ENCODE data around the gene QRFPR. TPM values are rescaled to one million over a fixed set of nuclear protein-coding genes. Genes with fewer than 3 reads are reported as not detected.

Gene QRFPR
- total RNA-seq, 1 donor from 2014 or later = not detected

- DNase-seq (no peak), ATAC-seq (ENCODE audit: low read depth) (no peak)
- H3K9me3 Mint-ChIP-seq = no peaks in the 10 kb centered on the region
- no peaks in the 10 kb centered on the region for H3K4me1 Mint-ChIP-seq
- H3K27me3 Mint-ChIP-seq = no peaks in the 10 kb centered on the region
- H3K4me3 Mint-ChIP-seq = no peak overlapping the region
- H3K36me3 Mint-ChIP-seq (ENCODE audit: low read depth) = no peaks in the 10 kb centered on the region
- no peak overlapping the region for H3K27ac Mint-ChIP-seq
- intact Hi-C loops (cut with micrococcal nuclease) = no loop called here
- CTCF ChIA-PET = no interaction called here
- POLR2A ChIA-PET = no interaction called here
- TF ChIP-seq CTCF (IDR thresholded peaks at IDR 0.05) = no peak
These were observed 36.7 kb downstream of the QRFPR start for GRCh38 chr4:121344098-121344497.

- H3K27ac Mint-ChIP-seq = no peak overlapping the region
- CTCF ChIA-PET = no interaction called here
- no peaks in the 10 kb centered on the region for H3K9me3 Mint-ChIP-seq
- DNase-seq (no peak), ATAC-seq (ENCODE audit: low read depth) (no peak)
- POLR2A ChIA-PET = no interaction called here
- H3K4me1 Mint-ChIP-seq = no peaks in the 10 kb centered on the region
- H3K27me3 Mint-ChIP-seq = no peaks in the 10 kb centered on the region
- intact Hi-C loops (cut with micrococcal nuclease) = no loop called here
- no peak for TF ChIP-seq CTCF (IDR thresholded peaks at IDR 0.05)
- H3K36me3 Mint-ChIP-seq (ENCODE audit: low read depth) = no peaks in the 10 kb centered on the region
- H3K4me3 Mint-ChIP-seq = no peak overlapping the region
These were observed 40.6 kb downstream of the QRFPR start for GRCh38 chr4:121340247-121340646.

GRCh38 chr4:121339824-121340223 lies 41.0 kb downstream of the QRFPR start:
- no peak for TF ChIP-seq CTCF (IDR thresholded peaks at IDR 0.05)
- DNase-seq = no peak
- Mint-ChIP-seq H3K9me3 (no peaks in the 10 kb centered on the region), H3K4me3 (no peak overlapping the region), H3K36me3 (ENCODE audit: low read depth) (no peaks in the 10 kb centered on the region), H3K4me1 (no peaks in the 10 kb centered on the region), H3K27me3 (no peaks in the 10 kb centered on the region), H3K27ac (no peak overlapping the region)
- ATAC-seq (ENCODE audit: low read depth) = no peak
- POLR2A ChIA-PET = no interaction called here
- CTCF ChIA-PET = no interaction called here
- intact Hi-C loops (cut with micrococcal nuclease) = no loop called here

- no peak overlapping the region for H3K4me3 Mint-ChIP-seq
- POLR2A ChIA-PET = no interaction called here
- CTCF ChIA-PET = no interaction called here
- no peak overlapping the region for H3K27ac Mint-ChIP-seq
- intact Hi-C loops (cut with micrococcal nuclease) = no loop called here
- TF ChIP-seq CTCF (IDR thresholded peaks at IDR 0.05) = no peak
- no peaks in the 10 kb centered on the region for H3K36me3 Mint-ChIP-seq (ENCODE audit: low read depth)
- ATAC-seq (ENCODE audit: low read depth) (no peak), DNase-seq (no peak)
- H3K4me1 Mint-ChIP-seq = no peaks in the 10 kb centered on the region
- H3K9me3 Mint-ChIP-seq = no peaks in the 10 kb centered on the region
- no peaks in the 10 kb centered on the region for H3K27me3 Mint-ChIP-seq
These were observed 41.5 kb downstream of the QRFPR start for GRCh38 chr4:121339307-121339706.

GRCh38 chr4:121338518-121338917 lies 42.3 kb downstream of the QRFPR start:
- ATAC-seq (ENCODE audit: low read depth) (no peak), DNase-seq (no peak)
- no peaks in the 10 kb centered on the region for H3K36me3 Mint-ChIP-seq (ENCODE audit: low read depth)
- H3K9me3 Mint-ChIP-seq = no peaks in the 10 kb centered on the region
- ChIA-PET CTCF (no interaction called here), POLR2A (no interaction called here)
- intact Hi-C loops (cut with micrococcal nuclease) = no loop called here
- H3K4me1 Mint-ChIP-seq = no peaks in the 10 kb centered on the region
- no peaks in the 10 kb centered on the region for H3K27me3 Mint-ChIP-seq
- no peak for TF ChIP-seq CTCF (IDR thresholded peaks at IDR 0.05)
- H3K4me3 Mint-ChIP-seq = no peak overlapping the region
- H3K27ac Mint-ChIP-seq = no peak overlapping the region

Data from activated B cell treated with CpG ODN at 0.5 μM for 24 hours (primary cell).